Kidney (tissue), 14 donors: ENCODE results near the gene EIF3K. TPM values are rescaled to one million over a fixed set of nuclear protein-coding genes. Genes with fewer than 3 reads are reported as not detected.

ENCODE experiments used
- DNase-seq, 5 donors: peaks; one replicate each; pipeline ENCODE4 v3.0.0-alpha.2; 2013 to 2020
- FAIRE-seq: peaks from 2 replicates; lab custom pipeline; 2012; peaks lifted over from hg19 to GRCh38; lab: Jason Lieb, UNC
- H3K27ac ChIP-seq, 2 donors: one replicate each; pipeline ENCODE4 v1.7.0; 2013; ENCODE audit warnings: low read depth in 2 of 2, low read length in 2 of 2, inconsistent platforms in 1 of 2
- H3K27me3 ChIP-seq: one replicate; pipeline ENCODE4 v1.7.1; 2013; ENCODE audit warnings: low read length, inconsistent platforms; ENCODE audit not compliant: control insufficient read depth, insufficient read depth
- H3K36me3 ChIP-seq, 3 donors: one replicate each; pipeline versions ENCODE4 v1.7.0 to v1.7.1; 2013; ENCODE audit warnings: low read length in 3 of 3, control low read depth in 1 of 3, inconsistent platforms in 1 of 3; ENCODE audit not compliant: insufficient read depth in 3 of 3, control insufficient read depth in 2 of 3
- H3K4me1 ChIP-seq, 3 donors: one replicate each; pipeline versions ENCODE4 v1.7.0 to v1.7.1; 2013; ENCODE audit warnings: low read length in 3 of 3, inconsistent platforms in 1 of 3, low read depth in 1 of 3; ENCODE audit not compliant: control insufficient read depth in 2 of 3, insufficient read depth in 2 of 3
- H3K4me3 ChIP-seq, 3 donors: one replicate each; pipeline versions ENCODE4 v1.7.0 to v1.8.1; 2013; ENCODE audit warnings: low read length in 3 of 3, control low read depth in 1 of 3, inconsistent platforms in 1 of 3
- H3K9ac ChIP-seq, 3 donors: one replicate each; pipeline versions ENCODE4 v1.7.0 to v1.7.1; 2013; ENCODE audit warnings: low read length in 3 of 3, control low read depth in 1 of 3, inconsistent platforms in 1 of 3
- H3K9me3 ChIP-seq, 3 donors: one replicate each; pipeline versions ENCODE4 v1.7.0 to v1.7.1; 2013; ENCODE audit warnings: low read length in 3 of 3, control low read depth in 1 of 3, inconsistent platforms in 1 of 3; ENCODE audit not compliant: control insufficient read depth in 2 of 3, insufficient read depth in 1 of 3
- intact Hi-C: fragments of 100-400 bp; cut with DNase I; formaldehyde crosslinking; loops from one replicate; pipeline ENCODE4 v1.11.1; 2022
- polyA plus RNA-seq: library from polyadenylated mRNA; stranded (reverse); fragments of 350-450 nt; fragmentation: Illumina TruSeq; extraction: RNeasy Lipid Tissue Mini Kit (QIAGEN cat#74804); gene quantifications from one replicate; pipeline ENCODE4 v1.2.3, GENCODE V29; 2014; ENCODE audit warnings: low read depth, low replicate concordance; ENCODE audit not compliant: insufficient read depth
- total RNA-seq: library from RNA; stranded (reverse); fragmentation: NEBNext Ultra II Directional; extraction: Animal tissue kit (Norgen Biotek cat#: 25700); gene quantifications from one replicate; pipeline ENCODE4 v1.2.1, GENCODE V29; 2021
- TF ChIP-seq, protein P1 (sequence below): IDR thresholded peaks from 3 replicates; pipeline ENCODE4 v1.5.1; 2012; ENCODE audit warnings: mild to moderate bottlenecking, moderate library complexity, borderline replicate concordance; ENCODE audit not compliant: insufficient read depth; ENCODE audit errors: extremely low read depth
- donor health status: control.
- donor health status: control.
- donor health status: control.
- donor health status: control.
- donor health status: control.
- donor health status: DM: yes; HTN: yes; CAD: no.
- donor health status: Normal renal cell carcinoma (clear cell type).

The EIF3K gene
- total and polyA plus RNA-seq, 2 donors from 2014 or later, result 259 to 723 TPM

DNA sequence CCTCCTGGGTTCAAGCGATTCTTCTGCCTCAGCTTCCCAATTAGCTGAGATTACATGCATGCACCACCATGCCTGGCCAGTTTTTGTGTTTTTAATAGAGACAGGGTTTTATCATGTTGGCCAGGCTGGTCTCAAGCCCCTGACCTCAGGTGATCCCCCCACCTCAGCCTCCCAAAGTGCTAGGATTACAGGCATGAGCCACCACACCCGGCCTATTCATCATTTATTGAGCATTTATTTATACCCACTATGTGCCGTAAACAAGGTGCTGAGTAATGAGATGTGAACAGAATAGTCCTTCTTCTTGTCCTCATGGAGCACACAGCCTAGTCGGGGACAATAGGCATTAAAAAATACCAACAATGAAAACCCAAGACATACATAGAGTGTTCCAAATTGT, 54.0 kb downstream of the EIF3K start:
- Histone ChIP-seq H3K4me3 (no peak overlapping the region), H3K27me3 (no peaks in the 10 kb centered on the region), H3K36me3 (peaks cover 0 to 4% (median 3%) of the 10 kb centered on the region in 3 donors), H3K4me1 (peaks cover 6 to 67% (median 60%) of the 10 kb centered on the region in 3 donors), H3K27ac (no peak overlapping the region), H3K9me3 (no peaks in the 10 kb centered on the region), H3K9ac (no peak overlapping the region)
- DNase-seq (peak in 1 of 5 donors; percentile 8), FAIRE-seq (no peak)
- TF ChIP-seq, protein P1, sequence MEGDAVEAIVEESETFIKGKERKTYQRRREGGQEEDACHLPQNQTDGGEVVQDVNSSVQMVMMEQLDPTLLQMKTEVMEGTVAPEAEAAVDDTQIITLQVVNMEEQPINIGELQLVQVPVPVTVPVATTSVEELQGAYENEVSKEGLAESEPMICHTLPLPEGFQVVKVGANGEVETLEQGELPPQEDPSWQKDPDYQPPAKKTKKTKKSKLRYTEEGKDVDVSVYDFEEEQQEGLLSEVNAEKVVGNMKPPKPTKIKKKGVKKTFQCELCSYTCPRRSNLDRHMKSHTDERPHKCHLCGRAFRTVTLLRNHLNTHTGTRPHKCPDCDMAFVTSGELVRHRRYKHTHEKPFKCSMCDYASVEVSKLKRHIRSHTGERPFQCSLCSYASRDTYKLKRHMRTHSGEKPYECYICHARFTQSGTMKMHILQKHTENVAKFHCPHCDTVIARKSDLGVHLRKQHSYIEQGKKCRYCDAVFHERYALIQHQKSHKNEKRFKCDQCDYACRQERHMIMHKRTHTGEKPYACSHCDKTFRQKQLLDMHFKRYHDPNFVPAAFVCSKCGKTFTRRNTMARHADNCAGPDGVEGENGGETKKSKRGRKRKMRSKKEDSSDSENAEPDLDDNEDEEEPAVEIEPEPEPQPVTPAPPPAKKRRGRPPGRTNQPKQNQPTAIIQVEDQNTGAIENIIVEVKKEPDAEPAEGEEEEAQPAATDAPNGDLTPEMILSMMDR, result no peak
- intact Hi-C loops, result no loop called here

DNA sequence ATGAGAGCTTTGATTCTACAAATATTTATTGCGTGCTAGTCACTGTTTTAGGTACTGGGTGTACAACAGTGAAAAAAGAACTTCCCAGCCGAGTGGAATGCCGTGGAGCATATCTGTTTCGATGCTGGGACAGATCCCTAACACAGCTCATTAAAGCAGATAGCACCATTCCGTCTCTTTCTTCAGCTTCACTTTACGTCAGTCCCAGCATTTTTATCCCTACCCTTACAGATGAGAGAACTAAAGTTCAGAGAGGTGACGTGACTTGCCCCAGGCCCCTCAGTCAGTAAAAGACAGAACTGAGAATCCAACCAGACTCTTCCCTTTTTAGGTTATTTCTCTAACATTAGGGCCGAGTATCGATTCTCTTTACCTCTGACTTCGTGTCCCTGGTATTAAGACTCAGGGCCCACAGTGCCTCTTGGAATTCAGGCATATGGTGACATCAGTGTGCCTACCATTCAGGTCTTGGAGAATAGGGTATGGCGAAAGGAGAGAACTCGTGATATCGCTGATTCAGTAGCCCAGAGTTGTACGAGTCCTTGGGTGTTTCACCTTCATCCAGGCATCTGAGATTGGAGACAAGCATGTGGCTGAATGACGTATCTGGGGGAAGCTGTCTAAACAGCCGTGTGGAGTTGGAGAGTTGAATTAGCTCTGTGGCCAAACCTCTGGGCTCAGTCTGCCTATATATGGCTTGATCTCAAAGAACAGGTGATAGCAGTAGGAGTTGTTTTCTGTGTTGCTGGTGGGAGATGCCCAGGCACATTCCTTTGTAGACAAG, 55.6 kb downstream of the EIF3K start:
- no peaks in the 10 kb centered on the region for H3K9me3 ChIP-seq
- peaks cover 0 to 7% (median 3%) of the 10 kb centered on the region in 3 donors for H3K36me3 ChIP-seq
- no peaks in the 10 kb centered on the region for H3K27me3 ChIP-seq
- peaks cover 5 to 68% (median 67%) of the 10 kb centered on the region in 3 donors for H3K4me1 ChIP-seq
- TF ChIP-seq, protein P1, result no peak
- H3K9ac ChIP-seq, result peak overlapping the region in 2 of 3 donors; percentile 55 to 79
- intact Hi-C loops, result no loop called here
- peak overlapping the region in 1 of 3 donors; percentile 12 for H3K4me3 ChIP-seq
- no peak for FAIRE-seq
- H3K27ac ChIP-seq, result peak overlapping the region; percentile 90 to 92
- peak in 2 of 5 donors; percentile 8 to 60 for DNase-seq

DNA sequence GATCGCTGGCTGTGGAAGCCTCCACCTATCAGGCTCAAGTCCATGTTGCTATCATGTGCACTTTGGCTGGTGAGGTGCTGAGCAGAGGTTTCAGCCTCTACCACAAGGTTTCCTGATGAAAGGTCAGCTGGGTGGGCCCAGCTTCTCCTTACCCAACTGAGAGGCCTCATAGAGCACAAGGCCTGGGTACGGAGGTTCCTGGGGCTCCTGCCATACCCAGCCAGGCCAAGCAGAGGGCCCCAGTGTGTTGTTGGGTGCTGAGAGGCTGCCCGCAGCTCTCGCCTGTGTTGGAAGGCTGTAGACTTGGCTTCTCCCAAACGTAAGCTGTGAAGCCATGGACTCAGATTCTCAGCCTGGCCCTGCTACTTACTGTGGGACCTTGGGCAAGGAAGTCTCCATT, 56.6 kb downstream of the EIF3K start:
- peak overlapping the region in 1 of 3 donors; percentile 29 for H3K9ac ChIP-seq
- peaks cover 0 to 68% (median 67%) of the 10 kb centered on the region in 3 donors for H3K4me1 ChIP-seq
- DNase-seq, result peak in 1 of 5 donors; percentile 65
- peaks cover 0 to 10% (median 3%) of the 10 kb centered on the region in 3 donors for H3K36me3 ChIP-seq
- TF ChIP-seq, protein P1, result no peak
- no peaks in the 10 kb centered on the region for H3K9me3 ChIP-seq
- intact Hi-C loops, result no loop called here
- peak overlapping the region; percentile 90 to 92 for H3K27ac ChIP-seq
- H3K4me3 ChIP-seq, result no peak overlapping the region
- no peak for FAIRE-seq
- H3K27me3 ChIP-seq, result no peaks in the 10 kb centered on the region
